Mammary epithelial cell (primary cell): Measurements from ENCODE around the gene ALG8.

Experiments used
- CTCF ChIP-seq, 2 donors: IDR thresholded peaks in 1 of 2; conservative IDR thresholded peaks in 1 of 2; 2 replicates each; pipeline ENCODE4 v1.5.1; 2011 to 2012; ENCODE audit warnings: inconsistent platforms in 2 of 2, low read length in 2 of 2, mild to moderate bottlenecking in 2 of 2, control low read depth in 1 of 2, low read depth in 1 of 2; ENCODE audit not compliant: insufficient read depth in 1 of 2; ENCODE audit errors: extremely low read depth in 1 of 2
- EZH2 ChIP-seq: IDR thresholded peaks from 2 replicates; pipeline ENCODE4 v1.6.1; 2012; ENCODE audit warnings: low read length, inconsistent platforms, borderline replicate concordance

DNA sequence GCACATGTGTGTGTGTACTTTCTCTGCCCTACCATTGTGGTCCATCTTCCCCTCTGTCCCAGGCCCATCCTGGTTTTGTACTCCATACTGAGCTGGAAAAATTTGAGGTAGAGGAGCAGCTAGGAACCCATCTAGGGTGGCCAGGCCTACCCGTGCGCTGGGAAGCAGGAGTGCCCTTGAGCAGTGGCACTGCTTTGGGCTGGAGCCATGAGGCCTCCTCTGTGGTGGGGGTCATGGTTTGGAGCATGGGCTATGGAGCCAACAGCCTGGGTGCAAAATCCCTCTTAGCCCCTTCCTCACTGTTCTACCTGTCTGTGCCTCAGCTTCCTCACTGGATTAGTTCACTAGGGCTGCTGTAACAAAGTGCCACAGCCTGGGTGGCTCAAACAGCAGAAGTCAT is 21.9 kb upstream of the ALG8 start:
- TF ChIP-seq CTCF (conservative IDR thresholded peaks at IDR 0.05 in 1 of 2, IDR thresholded peaks at IDR 0.05 in 1 of 2; ENCODE audit: extremely low read depth in 1 of 2, insufficient read depth in 1 of 2, low read depth in 1 of 2, low read length in 2 of 2) (no peak), EZH2 (no peak)
